GM18498 (cell line): ENCODE measurements around the gene CXCL6.

Source experiments
- ATAC-seq: cut with Tn5 transposase; IDR thresholded peaks from one replicate; pipeline ENCODE4 v1.9.1; 2021; ENCODE audit warnings: mild to moderate bottlenecking, moderate library complexity; ENCODE audit not compliant: unreplicated experiment

CXCL6 gene

GRCh38 chr4:73865431-73866096 is 29.1 kb downstream of the CXCL6 start:
- no peak for ATAC-seq

- ATAC-seq, result no peak
These were observed 29.8 kb downstream of the CXCL6 start for GRCh38 chr4:73866246-73866645.

GRCh38 chr4:73867783-73868182 is 31.3 kb downstream of the CXCL6 start:
- ATAC-seq, result no peak

GRCh38 chr4:73868206-73869129 is 32.0 kb downstream of the CXCL6 start:
- ATAC-seq, result no peak

GRCh38 chr4:73869130-73870055 is 32.9 kb downstream of the CXCL6 start, which contains the start of gene CXCL1:
TSS of gene CXCL1 (plus strand) at chr4:73869393. CDS start at chr4:73869471, 78 bp downstream.
- no peak for ATAC-seq

- no peak for ATAC-seq
These were observed 33.8 kb downstream of the CXCL6 start for GRCh38 chr4:73870260-73870659.

GRCh38 chr4:73870768-73871167 is 34.3 kb downstream of the CXCL6 start:
- no peak for ATAC-seq

- no peak for ATAC-seq
These were observed 35.2 kb downstream of the CXCL6 start for GRCh38 chr4:73871511-73872310.

GRCh38 chr4:73872316-73873108 is 36.0 kb downstream of the CXCL6 start:
- no peak for ATAC-seq

- ATAC-seq, result no peak
These were observed 37.9 kb downstream of the CXCL6 start for GRCh38 chr4:73874386-73874785.

- no peak for ATAC-seq
These were observed 38.9 kb downstream of the CXCL6 start for GRCh38 chr4:73875401-73875800.

- peak; percentile 60 for ATAC-seq
These were observed 46.8 kb downstream of the CXCL6 start for GRCh38 chr4:73883306-73883705.

- ATAC-seq, result no peak
These were observed 49.2 kb downstream of the CXCL6 start for GRCh38 chr4:73885574-73886267.
